Epithelial cell of prostate (primary cell): ENCODE data around the gene HS2ST1.
"Not testable (repeated sequence)": the region's sequence is repeated elsewhere in the genome, so short reads cannot be mapped to it uniquely, and the experiment has no call there.

Source experiments
- DNase-seq: peaks from one replicate; pipeline ENCODE4 v3.0.0-alpha.2; 2011; ENCODE audit warnings: low read depth, low spot score
- H3K27ac ChIP-seq: fragments of 450-650 bp; 2 replicates; pipeline ENCODE4 v1.5.1; 2017; ENCODE audit warnings: mild to moderate bottlenecking

HS2ST1 gene

DNA sequence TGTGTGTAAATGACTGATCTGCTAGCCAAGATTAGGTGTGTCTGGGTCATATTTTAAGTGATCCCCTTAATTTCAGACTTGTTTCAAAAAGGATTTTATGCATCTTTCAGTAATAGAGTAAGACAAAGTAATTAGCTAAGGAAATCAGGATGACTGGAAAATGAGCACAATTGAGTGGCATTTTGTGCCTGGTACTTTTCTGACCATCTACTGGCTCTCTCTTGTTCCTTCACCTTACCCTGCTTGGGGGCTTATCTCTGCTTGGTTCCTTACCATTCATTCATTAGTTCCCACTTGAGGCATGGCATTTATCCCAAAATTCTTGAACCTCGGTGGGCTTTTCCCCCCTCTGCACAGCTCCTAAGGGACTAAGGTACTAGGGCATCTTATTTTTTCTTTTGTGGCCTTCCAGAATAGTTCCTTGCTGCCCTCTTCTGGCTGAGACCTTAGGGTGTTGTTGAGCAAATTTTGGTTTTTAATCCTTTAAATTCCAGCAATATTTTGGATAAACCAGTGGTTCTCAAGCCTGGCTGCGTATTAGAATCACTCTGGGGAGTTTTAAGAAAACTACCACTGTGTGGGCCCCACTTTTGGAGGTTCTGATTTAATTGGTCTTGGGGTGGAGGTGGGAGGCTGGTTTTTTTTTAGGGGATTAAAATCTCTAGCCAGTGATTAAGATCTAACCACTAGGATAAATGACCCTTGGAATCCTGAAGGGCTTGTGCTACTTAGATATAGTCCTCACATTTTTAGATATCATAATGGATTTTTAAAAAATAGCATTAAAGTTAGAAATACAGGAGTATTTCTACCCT is 50.8 kb downstream of the HS2ST1 start:
- H3K27ac ChIP-seq = no peak overlapping the region
- no peak for DNase-seq

DNA sequence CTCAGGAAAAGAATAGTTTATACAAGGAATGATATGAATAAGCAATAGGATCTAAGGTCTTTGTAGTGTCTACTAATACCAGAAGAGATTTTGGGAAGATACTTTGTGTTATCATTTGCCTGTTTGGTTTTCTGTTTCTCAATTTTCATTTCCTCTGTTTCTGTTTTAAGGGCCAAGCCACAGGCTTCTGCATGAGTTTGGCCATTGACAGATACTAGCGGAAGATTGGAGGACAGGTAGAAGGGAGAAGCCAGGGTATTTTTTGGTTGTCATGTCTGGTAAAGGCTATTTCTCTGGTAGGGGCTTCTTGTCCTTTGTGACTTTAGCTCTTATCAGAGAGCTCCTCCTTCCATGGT is 51.4 kb downstream of the HS2ST1 start:
- no peak for DNase-seq
- no peak overlapping the region for H3K27ac ChIP-seq

DNA sequence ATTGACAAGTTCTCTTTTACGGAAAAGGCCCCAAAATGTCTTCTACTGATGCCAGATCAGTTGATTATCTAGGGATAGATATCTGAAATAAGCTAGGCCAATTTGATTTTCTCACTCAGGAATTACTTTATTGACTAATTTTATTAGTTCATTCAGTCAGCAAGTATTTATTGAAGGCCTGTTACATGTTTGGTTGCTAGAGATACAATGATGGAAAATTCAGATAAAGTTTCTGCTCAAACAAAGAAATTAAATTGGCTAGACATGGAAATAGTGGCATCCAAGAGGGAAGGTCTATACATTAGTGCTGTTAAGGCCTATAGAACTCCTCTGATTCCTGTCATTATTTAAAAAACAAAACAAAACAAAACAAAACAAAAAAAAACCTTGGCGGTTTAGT is 56.5 kb downstream of the HS2ST1 start:
- DNase-seq = no peak
- peak overlapping the region; percentile 24 for H3K27ac ChIP-seq

DNA sequence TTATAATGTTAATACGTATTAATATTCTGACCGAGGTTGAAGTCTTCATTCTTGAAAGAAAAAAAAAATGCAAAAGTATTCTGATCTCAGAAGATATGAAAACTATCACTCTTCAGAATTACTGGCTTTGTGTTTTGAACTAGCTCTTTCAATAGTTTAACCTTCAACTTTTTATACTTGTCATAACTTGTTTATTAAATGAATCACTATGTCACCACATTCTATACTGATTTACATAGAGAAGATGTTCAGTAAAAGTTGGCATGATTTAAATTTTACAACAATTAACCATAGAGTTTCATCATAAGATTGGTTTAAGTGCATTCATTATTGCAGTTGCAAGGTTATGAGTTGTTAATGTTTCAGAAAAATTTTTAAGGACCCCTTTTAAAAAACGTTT is 57.3 kb downstream of the HS2ST1 start:
- peak overlapping the region; percentile 24 for H3K27ac ChIP-seq
- DNase-seq = no peak

DNA sequence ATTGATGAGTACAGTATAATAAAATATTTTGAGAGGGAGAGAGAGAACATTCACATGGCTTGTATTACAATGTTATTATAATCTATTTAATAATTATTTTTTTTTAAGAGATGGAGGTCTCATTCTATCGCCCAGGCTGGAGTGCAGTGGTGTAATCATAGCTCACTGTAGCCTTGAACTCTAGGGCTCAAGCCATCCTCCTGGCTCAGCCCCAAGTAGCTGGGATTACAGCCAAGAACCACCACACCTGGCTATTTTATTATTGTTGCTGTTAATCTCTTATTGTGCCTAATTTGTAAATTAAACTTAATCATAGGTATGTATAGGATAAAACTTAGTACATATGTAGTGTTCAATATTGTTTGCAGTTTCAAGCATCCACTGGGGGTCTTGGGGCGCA is 57.8 kb downstream of the HS2ST1 start:
- H3K27ac ChIP-seq = peak overlapping the region; percentile 24
- no peak for DNase-seq

DNA sequence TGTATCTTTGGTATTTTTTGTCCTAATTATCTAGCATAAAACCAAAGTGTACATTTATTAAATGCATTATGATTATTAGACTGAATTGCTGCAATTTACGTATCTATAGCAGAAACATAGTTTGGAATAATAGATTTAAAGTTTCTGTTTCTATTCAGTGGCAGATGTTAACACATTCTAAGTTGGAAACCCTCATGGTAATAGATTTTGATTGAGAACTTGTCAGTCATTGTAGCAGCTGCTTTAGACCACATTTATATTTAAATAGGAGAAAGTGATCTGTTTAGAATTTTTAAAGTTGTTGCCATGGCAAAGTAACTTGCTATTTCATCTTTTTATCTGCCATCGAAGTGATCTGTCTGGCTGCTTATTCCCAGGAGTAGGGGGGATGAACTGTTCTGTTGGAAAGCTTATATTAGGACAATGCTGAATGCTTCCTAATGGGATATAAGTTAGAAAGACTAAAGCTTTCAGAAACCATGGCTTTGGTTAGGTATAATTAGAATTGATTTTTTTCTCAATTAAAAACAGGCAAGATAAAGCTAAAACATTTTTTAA is 61.6 kb downstream of the HS2ST1 start:
- no peak for DNase-seq
- H3K27ac ChIP-seq = no peak overlapping the region

DNA sequence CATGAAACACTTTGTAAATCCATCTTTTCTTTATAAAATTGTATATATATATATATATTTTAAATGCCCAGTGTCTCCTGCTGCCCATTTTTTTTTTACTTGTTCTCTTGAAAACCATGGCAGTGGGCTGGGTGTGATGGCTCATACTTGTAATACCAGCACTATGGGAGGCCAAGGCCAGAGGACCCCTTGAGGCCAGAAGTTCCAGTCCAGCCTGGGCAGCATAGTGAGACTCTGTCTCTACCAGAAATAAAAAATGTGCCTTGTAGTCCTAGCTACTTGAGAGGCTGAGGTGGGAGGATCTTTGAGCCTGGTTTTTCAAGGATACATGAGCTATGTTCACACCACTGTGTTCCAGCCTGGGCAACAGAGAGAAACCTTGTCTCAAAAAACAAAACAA is 62.2 kb downstream of the HS2ST1 start:
- H3K27ac ChIP-seq = no peak overlapping the region
- DNase-seq = no peak

DNA sequence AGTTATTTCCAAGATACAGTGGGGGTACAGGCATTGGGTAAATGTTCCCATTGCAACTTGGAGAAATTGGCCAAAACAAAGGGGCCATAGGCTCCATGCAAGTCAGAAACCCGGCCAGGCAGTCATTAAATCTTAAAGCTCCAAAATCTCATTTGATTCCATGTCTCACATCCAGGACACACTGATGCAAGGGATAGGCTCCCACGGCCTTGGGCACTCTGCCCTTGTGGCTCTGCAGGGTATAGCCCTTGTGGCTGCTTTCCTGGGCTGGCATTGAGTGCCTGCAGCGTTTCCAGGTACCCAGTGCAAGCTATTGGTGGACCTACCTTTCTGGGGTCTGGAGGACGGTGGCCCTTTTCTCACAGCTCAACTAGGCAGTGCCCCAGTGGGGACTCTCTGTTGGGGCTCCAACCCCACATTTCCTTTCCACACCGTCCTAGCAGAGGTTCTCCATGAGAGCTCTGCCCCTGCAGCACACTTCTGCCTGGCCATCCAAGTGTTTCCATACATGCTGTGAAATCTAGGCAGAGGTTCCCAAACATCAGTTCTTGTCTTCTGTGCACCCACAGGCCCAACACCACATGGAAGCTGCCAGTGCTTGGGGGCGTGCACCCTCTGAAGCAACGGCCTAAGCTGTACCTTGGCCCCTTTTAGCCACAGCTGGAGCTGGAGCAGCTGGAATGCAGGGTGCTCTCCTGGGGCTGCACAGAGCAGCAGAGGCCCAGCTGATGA is 67.2 kb downstream of the HS2ST1 start:
- no peak overlapping the region for H3K27ac ChIP-seq
- DNase-seq = no peak

DNA sequence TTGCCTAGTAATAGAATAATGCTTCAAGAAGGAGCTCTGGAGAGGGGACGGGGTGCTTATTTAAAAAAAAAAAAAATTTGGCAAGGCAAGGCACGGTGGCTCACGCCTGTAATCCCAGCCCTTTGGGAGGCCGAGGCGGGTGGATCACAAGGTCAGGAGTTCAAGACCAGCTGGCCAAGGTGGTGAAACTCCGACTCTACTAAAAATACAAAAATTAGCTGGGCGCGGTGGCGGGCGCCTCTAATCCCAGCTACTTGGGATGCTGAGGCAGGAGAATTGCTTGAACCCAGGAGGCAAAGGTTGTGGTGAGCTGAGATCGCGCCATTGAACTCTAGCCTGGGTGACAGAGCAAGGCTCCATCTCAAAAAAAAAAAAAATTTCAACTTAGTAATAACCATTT is 69.2 kb downstream of the HS2ST1 start:
- H3K27ac ChIP-seq, DNase-seq: not testable (repeated sequence)

DNA sequence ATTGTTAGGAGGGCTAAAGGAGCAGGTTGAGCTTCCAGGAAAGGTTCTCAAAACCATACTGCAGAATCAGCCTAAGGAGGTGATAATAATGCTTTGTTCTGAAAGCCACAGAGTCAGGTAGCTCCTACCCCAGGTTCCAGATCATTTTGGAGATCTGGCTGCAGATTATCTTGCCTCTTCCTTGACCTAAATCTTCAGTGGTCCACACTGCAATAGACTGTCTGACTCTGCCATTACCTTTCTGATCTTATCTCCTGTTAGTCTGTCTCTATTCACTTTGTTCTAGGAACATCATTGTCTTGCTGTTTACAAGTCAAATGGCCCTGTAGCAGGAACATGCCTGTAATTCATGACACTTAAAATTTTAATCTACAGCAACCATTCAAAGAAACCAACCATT is 73.0 kb downstream of the HS2ST1 start:
- DNase-seq = no peak
- H3K27ac ChIP-seq = no peak overlapping the region

DNA sequence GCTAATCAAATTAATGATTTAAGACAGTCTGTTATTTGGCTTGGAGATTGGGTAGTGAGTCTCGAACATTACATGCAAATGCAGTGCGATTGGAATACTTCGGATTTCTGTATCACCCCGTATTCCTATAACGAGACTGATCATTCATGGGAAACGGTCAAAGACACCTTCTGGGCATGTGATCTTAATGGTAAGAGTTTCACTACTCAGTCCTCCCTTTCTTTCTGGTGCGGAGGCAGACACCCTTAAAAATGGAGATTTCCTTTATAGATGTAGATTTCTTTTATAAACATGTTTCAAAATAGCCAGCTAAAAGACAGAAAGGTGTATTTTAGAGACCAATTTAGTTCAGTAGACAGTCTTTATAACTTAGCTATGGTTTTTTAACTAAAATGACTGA is 74.4 kb downstream of the HS2ST1 start:
- no peak for DNase-seq
- no peak overlapping the region for H3K27ac ChIP-seq

DNA sequence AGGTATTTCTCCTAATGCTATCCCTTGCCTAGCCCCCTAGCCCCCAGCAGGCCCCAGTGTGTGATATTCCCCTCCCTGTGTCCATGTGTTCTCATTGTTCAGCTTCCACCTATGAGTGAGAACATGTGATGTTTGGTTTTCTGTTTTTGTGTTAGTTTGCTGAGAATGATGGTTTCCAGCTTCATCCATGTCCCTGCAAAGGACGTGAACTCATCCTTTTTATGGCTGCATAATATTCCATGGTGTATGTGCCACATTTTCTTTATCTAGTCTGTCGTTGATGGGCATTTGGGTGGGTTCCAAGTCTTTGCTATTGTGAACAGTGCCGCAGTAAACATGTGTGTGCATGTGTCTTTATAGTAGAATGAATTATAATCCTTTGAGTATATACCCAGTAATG is 75.3 kb downstream of the HS2ST1 start:
- DNase-seq, H3K27ac ChIP-seq: not testable (repeated sequence)

DNA sequence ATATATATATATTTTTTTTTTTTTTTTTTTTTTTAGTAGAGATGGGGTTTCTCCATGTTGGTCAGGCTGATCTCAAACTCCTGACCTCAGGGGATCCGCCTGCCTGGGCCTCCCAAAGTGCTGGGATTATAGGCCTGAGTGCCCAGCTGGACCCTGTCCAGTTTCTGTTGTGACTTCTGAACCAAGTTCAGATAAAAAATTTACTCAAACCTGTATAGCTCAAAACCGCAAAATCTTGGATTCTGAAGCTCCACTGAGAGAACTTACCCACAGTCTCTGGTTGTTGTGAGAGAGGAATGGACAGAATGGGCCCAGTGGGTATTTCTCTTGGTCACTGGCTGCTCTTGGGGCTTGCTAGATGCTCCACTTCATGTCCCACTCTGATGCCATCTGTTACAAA is 76.4 kb downstream of the HS2ST1 start:
- H3K27ac ChIP-seq = no peak overlapping the region
- no peak for DNase-seq

DNA sequence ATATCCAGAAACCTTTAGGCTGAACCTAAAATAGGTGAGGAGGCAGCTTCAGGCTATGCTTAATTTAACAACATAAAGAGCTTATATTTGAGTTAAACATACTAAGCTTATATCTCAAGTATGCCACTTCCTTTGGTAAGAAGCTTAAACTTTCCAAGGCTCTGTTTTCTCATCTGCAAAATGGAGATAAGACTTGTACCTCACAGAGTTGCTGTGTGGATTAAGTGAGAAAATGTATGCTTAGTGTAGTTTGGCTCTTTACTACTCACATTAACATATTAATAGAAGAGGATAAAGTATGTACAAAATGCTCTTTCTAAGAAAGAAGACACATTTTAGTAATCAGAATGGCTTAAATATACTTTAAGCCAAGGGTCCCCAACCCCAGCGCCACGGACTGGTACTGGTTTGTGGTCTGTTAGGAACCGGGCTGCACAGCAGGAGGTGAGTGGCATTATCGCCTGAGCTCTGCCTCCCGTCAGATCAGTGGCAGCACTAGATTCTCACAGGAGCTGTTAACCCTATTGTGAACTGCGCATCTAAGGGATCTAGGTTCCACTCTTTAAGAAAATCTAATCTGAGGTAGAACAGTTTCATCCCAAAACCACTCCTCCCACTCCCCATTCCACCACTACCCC is 77.2 kb downstream of the HS2ST1 start:
- no peak for DNase-seq
- H3K27ac ChIP-seq = no peak overlapping the region

DNA sequence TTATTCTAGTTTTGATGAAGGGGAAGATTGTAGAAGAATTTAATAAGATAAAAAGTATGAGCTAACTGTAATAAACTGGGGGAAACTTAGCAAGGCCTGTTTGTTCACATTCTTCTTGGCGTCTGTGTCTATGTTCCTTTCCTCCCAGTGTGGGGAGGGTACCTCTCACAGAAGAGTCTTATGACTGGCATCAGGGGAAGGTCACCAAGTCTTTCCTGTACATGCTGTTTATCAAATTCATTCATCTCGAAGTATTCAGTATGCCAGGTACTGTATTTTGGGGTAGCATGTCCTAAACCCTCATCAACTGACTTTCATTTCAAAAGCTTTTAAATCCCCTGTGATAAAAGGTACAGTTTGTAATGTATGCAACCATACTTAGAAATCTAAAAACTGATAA is 78.4 kb downstream of the HS2ST1 start:
- no peak overlapping the region for H3K27ac ChIP-seq
- peak; percentile 16 for DNase-seq

DNA sequence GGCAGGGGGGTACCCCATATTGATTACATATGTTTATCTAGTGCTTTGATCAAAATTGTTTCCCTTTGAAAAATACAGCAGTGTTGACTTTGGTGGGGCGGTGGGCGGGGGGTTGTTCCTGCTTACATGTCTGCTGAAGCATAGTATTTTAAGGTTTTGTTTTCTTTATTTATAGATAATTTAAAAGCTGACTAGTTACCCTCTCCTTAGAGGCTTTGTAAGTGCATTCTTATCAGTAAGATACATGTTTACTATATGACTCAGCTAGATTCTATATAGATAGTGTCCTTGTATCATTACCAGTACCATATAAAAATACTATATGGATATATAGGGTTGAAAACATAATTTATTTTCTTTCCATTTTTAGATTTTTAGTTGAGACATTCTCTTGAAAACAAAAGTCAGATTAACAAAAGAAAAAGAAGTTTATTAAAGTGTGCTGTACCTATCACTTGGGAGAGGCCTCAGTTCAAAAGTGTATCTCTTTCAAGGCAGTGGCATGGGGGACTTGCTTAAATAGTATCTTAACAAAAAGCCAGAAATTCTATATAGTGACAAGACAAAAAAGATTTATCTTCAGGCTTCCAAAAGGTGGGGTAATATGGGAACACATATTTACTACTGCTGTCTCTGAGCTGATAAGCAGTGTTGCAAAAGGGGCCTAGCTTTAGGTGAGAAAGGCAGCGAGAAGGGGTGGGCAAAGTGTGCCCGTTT is 79.0 kb downstream of the HS2ST1 start:
- no peak overlapping the region for H3K27ac ChIP-seq
- DNase-seq = no peak

DNA sequence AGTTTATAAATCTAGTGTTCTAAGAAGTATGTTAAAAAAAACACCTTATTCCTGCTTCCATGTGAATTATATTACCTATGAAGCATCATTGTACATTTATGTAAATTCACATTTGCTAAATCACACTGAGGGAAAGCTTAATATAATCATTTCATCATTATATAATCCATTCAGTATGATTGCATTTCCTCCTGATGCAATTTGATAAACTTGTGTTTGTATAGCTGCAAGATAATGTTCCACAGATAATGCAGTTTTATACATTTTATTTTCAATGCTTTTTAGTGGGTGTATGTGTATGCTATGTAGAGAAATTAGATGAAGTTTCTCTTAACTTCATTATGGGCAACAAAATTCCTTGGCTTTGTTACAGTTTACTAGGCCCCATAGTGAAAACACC is 79.6 kb downstream of the HS2ST1 start:
- no peak for DNase-seq
- no peak overlapping the region for H3K27ac ChIP-seq

DNA sequence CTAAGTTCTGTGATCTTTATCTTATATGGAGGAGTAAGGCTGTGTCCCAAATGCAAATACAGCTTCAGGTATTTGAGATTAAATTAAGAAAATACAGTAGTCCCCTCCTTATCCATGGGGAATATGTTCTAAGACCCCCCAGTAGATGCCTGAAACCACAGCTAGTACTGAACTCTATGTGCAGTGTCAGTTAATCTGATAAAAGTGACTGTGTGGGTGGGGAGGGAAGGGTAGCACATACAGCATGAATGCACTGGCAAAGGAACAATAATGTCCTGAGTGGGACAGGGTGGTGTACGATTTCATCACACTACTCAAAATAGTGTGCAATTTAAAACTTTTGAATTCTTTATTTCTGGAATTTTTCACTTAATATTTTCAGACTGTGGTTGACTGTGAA is 83.1 kb downstream of the HS2ST1 start:
- DNase-seq = no peak
- H3K27ac ChIP-seq = no peak overlapping the region

DNA sequence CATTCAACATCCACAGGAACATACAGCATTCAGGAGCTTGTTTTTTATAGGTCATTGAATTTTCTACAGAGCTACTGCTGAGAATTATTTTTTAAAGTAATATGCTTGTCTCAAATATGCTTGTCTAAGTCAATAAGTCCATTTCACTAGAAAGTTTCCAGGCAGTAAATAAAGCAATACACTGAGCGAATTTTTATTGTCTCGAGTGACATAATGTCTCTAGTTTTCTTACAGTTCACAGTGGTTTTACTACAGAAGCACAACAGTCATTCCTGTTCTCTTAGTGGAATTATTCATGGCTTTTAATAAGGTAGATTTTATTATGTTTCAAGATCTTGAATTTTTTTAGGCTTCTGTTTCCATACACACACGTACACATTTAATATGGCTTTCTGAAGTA is 83.8 kb downstream of the HS2ST1 start:
- H3K27ac ChIP-seq = no peak overlapping the region

DNA sequence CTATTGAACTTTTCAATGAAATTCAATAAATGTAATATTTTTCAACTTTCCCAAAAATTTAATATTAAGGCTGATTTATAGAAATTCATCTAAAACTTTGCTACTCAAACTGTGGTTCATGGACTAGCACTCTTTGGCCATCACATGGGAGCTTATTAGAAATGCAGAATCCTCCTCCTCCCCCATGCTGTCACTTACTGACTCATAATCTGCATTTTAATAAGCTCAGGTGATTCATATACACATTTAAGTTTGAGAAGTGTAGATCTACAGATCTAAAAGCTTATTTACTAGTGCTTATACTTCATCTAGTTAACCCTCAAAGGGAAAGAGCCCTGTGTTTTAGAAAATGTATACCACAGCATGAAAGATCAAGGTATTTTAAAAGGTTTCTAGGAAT is 84.3 kb downstream of the HS2ST1 start:
- DNase-seq = no peak

More for the DNA sequence above, 83.8 kb downstream of the HS2ST1 start:
- no peak for DNase-seq

More for the DNA sequence above, 84.3 kb downstream of the HS2ST1 start:
- no peak overlapping the region for H3K27ac ChIP-seq
